Immature natural killer cell (primary cell): ENCODE results near the gene TADA2B. TPM values are rescaled to one million over a fixed set of nuclear protein-coding genes. Genes with fewer than 3 reads are reported as not detected.
A peak's percentile ranks its signal among the peaks of the same experiment; 100 is the strongest.

ENCODE experiments used
- DNase-seq, 3 donors: peaks; one replicate each; pipeline ENCODE4 v3.0.0; 2022; ENCODE audit warnings: mixed read lengths in 1 of 3
- H3K27ac Mint-ChIP-seq, 6 donors: one replicate each; pipeline ENCODE4 v1.8.0; 2020; ENCODE audit warnings: mixed read lengths in 6 of 6, mild to moderate bottlenecking in 5 of 6, inconsistent platforms in 4 of 6, moderate library complexity in 3 of 6
- H3K27me3 Mint-ChIP-seq, 3 donors: one replicate each; pipeline ENCODE4 v1.8.0; 2020 to 2021; ENCODE audit warnings: low read depth in 3 of 3, mild to moderate bottlenecking in 3 of 3, mixed read lengths in 3 of 3, moderate library complexity in 3 of 3, inconsistent platforms in 1 of 3
- H3K36me3 Mint-ChIP-seq, 3 donors: one replicate each; pipeline ENCODE4 v1.8.0; 2020; ENCODE audit warnings: mixed read lengths in 3 of 3, inconsistent platforms in 2 of 3, mild to moderate bottlenecking in 2 of 3
- H3K4me1 Mint-ChIP-seq, 2 donors: one replicate each; pipeline ENCODE4 v1.8.0; 2020; ENCODE audit warnings: inconsistent platforms in 2 of 2, mild to moderate bottlenecking in 2 of 2, mixed read lengths in 2 of 2, moderate library complexity in 1 of 2
- H3K4me3 Mint-ChIP-seq, 5 donors: one replicate each; pipeline ENCODE4 v1.8.0; 2020; ENCODE audit warnings: mild to moderate bottlenecking in 5 of 5, mixed read lengths in 5 of 5, inconsistent platforms in 3 of 5, moderate library complexity in 3 of 5
- H3K9me3 Mint-ChIP-seq, 6 donors: one replicate each; pipeline ENCODE4 v1.8.0; 2020; ENCODE audit warnings: mild to moderate bottlenecking in 6 of 6, mixed read lengths in 6 of 6, inconsistent platforms in 4 of 6, moderate library complexity in 3 of 6
- polyA plus RNA-seq, 3 donors: library from polyadenylated mRNA; unstranded; fragments of 300-500 nt; fragmentation: Illumina TruSeq; gene quantifications; one replicate each; pipeline ENCODE4 v1.2.3, GENCODE V29; 2021

Gene TADA2B, protein sequence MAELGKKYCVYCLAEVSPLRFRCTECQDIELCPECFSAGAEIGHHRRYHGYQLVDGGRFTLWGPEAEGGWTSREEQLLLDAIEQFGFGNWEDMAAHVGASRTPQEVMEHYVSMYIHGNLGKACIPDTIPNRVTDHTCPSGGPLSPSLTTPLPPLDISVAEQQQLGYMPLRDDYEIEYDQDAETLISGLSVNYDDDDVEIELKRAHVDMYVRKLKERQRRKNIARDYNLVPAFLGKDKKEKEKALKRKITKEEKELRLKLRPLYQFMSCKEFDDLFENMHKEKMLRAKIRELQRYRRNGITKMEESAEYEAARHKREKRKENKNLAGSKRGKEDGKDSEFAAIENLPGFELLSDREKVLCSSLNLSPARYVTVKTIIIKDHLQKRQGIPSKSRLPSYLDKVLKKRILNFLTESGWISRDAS
- 1 to 10 TPM; 2.1 to 3.9 (median 3.0) TPM for polyA plus RNA-seq

DNA sequence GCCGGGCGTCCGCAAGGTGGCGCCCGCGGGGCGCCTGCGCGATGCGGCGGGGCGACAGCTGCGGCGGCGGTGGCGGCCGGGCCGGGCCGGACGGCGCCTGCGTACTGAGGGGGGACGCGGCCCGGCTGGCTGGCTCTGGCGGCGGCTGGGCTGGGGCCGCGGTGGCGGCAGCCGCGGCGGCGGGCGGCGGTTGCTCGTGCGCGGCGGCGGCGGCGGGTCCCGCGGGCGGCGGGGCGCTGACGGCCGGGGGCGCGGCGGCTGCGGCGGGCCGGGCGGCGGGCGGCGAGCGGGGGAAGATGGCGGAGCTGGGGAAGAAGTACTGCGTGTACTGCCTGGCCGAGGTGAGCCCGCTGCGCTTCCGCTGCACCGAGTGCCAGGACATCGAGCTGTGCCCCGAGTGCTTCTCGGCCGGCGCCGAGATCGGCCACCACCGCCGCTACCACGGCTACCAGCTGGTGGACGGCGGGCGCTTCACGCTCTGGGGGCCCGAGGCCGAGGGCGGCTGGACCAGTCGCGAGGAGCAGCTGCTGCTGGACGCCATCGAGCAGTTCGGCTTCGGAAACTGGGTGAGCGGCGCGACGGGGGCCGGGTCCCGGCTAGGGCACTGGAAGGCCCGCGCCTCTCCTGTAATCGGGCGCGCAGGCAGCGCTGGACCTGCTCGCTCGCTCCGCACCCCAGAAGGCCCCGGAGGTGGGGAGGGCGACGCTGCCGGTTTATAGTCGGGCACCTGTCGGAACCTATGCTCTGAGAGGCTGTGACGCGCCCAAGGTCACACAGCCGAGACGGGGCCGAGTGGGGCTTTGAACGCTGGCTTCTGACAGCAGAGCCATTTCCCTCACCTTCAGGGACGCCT, at the start of gene TADA2B:
TSS of gene TADA2B (plus strand) at position 89 of the 853 bp plus-strand sequence. CDS start at position 297, 208 bp downstream.
- DNase-seq = peak; percentile 61 to 96 (median 61)
- H3K27ac Mint-ChIP-seq = peak within 1 kb of the TSS; percentile 70 to 89 (median 82)
- peaks cover 16 to 24% (median 19%) of the 10 kb centered on the region in 3 donors for H3K27me3 Mint-ChIP-seq
- no peaks in the 10 kb centered on the region for H3K36me3 Mint-ChIP-seq
- no peaks in the 10 kb centered on the region for H3K9me3 Mint-ChIP-seq
- peaks cover 46 to 52% of the 10 kb centered on the region in 2 donors for H3K4me1 Mint-ChIP-seq
- H3K4me3 Mint-ChIP-seq = peak within 1 kb of the TSS; percentile 89 to 94 (median 90)

DNA sequence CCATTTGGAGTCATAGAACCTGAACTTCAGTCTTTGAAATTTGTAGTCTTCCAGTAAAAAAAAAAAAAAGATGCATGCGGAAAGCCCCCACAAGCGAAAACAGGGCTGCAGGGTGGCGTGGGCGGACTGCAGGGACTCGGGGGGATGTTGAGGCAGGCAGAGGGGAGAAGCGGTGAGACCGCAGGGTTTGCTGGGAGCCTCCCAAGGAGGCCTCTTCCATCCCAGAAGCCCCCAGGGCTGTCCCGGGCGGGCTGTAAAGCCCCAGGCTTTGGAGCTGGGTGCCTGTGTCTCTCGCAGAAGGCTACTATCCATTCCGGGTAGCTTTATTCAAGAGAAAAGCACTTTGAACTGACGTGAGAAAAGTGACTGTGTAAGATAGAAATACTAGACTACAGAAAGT, 46.7 kb upstream of the TADA2B start:
- no peak for DNase-seq
- no peak overlapping the region for H3K27ac Mint-ChIP-seq
- H3K36me3 Mint-ChIP-seq = peaks cover 6 to 31% (median 12%) of the 10 kb centered on the region in 3 donors
- H3K27me3 Mint-ChIP-seq = peaks cover 0 to 3% (median 0%) of the 10 kb centered on the region in 3 donors
- no peak overlapping the region for H3K4me3 Mint-ChIP-seq
- H3K9me3 Mint-ChIP-seq = no peaks in the 10 kb centered on the region
- peaks cover 7 to 13% of the 10 kb centered on the region in 2 donors for H3K4me1 Mint-ChIP-seq

DNA sequence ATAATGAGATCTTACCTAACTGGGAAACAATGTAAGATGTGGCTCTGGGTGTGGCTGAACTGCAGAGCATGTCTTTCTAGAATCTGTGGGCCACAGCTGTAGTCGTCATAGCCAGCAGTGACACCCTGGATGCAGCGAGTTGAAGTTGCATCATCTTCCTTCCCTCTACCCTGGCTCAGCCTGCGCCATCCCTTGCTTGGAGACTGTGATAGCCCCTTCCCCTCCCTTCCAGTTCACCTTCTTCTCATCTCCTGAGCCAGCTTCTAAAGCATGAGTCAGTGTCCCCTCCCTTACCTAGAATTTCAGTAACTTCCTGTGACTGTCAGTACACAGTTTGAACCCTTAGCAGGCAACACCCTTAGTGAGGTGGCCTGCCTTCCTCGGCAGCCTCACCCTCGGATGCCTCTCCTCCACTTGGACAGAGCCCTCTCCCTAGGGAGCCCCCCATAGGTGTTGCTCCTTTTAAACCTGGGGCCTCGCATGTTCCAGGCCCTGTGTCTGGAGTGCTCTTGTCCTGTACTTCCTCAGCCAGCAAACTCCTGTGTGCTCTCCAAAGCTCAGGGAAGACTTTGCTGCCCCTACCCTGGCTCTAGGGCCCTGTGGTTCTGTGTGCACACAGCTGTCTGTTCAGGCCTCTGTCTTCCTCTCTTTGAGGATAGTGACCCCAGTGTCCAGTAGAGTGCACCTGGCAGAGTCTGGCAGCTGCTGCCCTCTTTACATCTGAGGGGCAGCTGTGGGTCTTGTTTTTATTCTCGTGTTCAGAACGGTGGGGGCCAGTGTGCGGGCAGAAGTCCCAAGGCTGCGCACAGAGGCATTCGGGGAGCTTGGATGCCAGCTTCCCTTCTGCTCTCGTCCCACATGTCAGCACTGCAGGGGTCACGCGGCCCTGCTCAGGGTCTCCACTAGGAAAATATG, 43.7 kb upstream of the TADA2B start:
- Mint-ChIP-seq H3K27me3 (peaks cover 0 to 8% (median 2%) of the 10 kb centered on the region in 3 donors), H3K4me1 (peaks cover 0 to 1% of the 10 kb centered on the region in 2 donors), H3K27ac (peak overlapping the region in 1 of 6 donors; percentile 32), H3K9me3 (no peaks in the 10 kb centered on the region), H3K4me3 (no peak overlapping the region), H3K36me3 (peaks cover 14 to 50% (median 25%) of the 10 kb centered on the region in 3 donors)
- no peak for DNase-seq

DNA sequence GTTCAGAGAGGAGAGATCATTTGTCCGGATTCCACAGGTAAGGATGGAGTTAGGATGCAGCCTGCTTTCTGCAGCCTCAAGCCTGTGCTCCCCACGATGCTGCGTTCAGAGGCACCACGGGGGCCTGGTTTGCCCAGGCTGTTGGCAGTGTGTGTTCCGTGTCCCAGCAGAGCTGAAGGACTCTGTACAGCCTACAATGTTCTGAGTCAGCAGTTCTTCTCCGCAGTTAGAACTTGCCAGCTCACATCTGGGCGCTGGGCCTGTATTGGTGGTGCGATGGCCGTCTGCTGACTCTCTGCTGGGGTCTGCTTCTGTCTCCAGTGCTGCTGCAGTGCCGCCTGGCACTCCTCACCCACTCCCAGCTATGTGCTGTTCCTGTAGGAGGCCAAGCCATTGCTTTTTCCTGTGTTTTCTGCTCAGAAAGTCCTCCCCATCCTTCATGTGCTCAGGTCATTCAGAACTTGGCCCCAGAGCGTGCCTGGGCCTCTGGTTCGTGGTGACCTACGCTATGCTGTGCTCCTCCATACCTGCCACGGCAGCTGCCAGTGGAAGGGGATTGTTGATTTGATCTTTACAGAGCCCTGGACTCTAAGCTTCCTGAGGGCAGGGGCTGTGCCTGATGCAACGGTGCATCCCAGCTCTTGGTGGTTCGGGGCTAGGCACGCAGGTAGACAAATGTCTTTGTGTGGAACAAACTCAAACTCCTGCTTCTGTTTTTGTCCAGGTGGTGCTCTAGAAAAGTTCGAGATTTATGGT, 42.6 kb upstream of the TADA2B start:
- Mint-ChIP-seq H3K9me3 (no peaks in the 10 kb centered on the region), H3K4me1 (peaks cover 0 to 3% of the 10 kb centered on the region in 2 donors), H3K4me3 (no peak overlapping the region), H3K27me3 (peaks cover 0 to 8% (median 2%) of the 10 kb centered on the region in 3 donors), H3K36me3 (peaks cover 18 to 49% (median 28%) of the 10 kb centered on the region in 3 donors), H3K27ac (no peak overlapping the region)
- DNase-seq = no peak

DNA sequence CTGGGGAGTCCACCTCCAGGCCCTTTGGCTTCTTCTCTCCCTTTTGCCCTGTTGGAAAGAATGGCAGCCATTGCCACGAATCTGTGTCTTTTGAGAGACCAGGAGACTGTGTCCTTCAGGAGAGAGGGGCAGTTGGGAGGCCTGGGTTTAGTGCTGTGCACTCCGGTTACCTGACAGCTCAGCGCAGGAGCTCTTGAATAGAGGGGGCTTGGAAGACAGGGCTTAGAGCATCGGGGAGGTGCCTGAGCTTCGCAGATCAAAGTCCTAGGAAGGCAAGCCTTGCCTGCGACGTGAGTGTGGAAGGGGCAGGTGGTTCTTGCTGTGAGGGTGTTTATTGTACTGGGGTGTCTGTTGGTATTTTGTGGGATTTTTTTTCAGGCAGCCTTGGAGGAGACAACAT, 41.9 kb upstream of the TADA2B start:
- Mint-ChIP-seq H3K4me1 (peaks cover 0 to 3% of the 10 kb centered on the region in 2 donors), H3K9me3 (no peaks in the 10 kb centered on the region), H3K36me3 (peaks cover 18 to 53% (median 28%) of the 10 kb centered on the region in 3 donors), H3K27me3 (peaks cover 0 to 8% (median 2%) of the 10 kb centered on the region in 3 donors), H3K4me3 (no peak overlapping the region), H3K27ac (no peak overlapping the region)
- no peak for DNase-seq

DNA sequence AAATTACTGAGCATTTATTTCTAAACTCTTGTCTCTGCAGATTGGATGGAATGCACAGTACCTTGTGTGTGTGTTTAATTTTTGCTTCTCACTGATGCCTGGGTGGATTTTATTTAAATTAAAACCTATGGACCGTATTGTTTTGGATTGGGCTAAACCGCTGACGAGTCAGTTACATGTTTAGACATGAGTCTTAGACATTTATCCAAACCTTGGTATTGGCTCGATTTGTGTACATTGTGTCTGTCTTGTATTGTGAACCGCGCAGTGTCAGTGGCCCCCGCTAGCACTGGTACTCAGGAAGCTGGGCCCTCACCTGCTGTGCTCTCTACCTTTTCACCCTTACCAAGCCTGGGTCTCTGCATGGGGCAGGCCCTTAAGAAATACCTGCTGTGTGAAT, 40.8 kb upstream of the TADA2B start:
- Mint-ChIP-seq H3K9me3 (no peaks in the 10 kb centered on the region), H3K4me1 (peaks cover 0 to 3% of the 10 kb centered on the region in 2 donors), H3K4me3 (no peak overlapping the region), H3K27ac (no peak overlapping the region), H3K36me3 (peaks cover 18 to 57% (median 28%) of the 10 kb centered on the region in 3 donors), H3K27me3 (peaks cover 0 to 8% (median 2%) of the 10 kb centered on the region in 3 donors)
- DNase-seq = no peak

DNA sequence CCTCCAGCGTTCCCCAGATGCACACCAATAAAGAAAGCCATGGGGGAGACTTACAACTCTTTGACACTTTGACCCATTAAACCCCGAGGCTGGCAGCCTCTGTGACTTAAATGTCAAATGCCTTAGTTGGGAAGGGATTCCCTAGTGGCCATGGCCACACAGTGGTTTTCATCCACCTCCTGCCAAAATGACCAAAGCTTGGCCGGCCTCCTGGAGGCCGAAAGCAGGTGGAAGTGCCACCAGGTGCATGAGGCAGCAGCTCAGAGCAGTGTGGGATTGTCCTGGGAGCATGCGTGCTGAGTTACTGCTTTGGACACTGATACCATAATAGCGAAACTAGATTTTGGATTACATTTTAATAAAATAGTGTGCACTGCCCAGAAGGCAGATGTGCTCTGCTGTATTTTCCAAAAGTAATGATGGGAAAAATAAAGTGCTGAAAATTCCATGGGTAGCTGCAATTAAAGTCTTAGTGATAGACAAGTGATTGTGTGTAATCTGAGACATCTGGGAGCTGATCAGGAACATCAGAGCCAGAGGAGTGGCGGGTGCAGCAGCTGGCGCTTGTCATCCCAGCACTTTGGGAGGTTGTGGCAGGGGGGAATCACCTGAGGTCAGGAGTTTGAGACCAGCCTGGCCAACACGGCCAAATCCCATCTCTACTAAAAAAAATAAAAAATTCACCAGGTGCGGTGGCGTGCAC, 39.8 kb upstream of the TADA2B start:
- H3K27me3 Mint-ChIP-seq = peaks cover 0 to 8% (median 2%) of the 10 kb centered on the region in 3 donors
- H3K36me3 Mint-ChIP-seq = peaks cover 18 to 61% (median 28%) of the 10 kb centered on the region in 3 donors
- H3K9me3 Mint-ChIP-seq = no peaks in the 10 kb centered on the region
- no peak overlapping the region for H3K27ac Mint-ChIP-seq
- no peak overlapping the region for H3K4me3 Mint-ChIP-seq
- peaks cover 0 to 1% of the 10 kb centered on the region in 2 donors for H3K4me1 Mint-ChIP-seq
- DNase-seq = no peak

DNA sequence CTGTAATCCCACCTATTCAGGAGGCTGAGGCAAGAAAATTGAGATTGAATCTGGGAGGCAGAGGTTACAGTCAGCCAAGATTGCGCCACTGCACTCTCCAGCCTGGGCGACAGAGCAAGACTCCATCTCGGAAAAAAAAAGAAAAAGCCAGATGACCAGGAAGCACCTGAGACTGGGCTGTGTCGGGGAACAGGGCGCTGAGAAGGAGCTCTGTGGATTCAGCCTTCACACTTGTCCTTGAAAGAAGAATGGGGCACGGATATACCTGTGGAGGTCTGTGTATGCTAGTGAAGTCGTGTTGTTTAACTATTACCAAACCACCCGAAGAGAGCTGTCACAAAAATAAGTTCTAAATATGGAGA, 39.3 kb upstream of the TADA2B start:
- Mint-ChIP-seq H3K9me3 (no peaks in the 10 kb centered on the region), H3K27me3 (peaks cover 0 to 7% (median 2%) of the 10 kb centered on the region in 3 donors), H3K4me3 (no peak overlapping the region), H3K27ac (no peak overlapping the region), H3K4me1 (peaks cover 0 to 1% of the 10 kb centered on the region in 2 donors), H3K36me3 (peaks cover 18 to 60% (median 29%) of the 10 kb centered on the region in 3 donors)
- no peak for DNase-seq

DNA sequence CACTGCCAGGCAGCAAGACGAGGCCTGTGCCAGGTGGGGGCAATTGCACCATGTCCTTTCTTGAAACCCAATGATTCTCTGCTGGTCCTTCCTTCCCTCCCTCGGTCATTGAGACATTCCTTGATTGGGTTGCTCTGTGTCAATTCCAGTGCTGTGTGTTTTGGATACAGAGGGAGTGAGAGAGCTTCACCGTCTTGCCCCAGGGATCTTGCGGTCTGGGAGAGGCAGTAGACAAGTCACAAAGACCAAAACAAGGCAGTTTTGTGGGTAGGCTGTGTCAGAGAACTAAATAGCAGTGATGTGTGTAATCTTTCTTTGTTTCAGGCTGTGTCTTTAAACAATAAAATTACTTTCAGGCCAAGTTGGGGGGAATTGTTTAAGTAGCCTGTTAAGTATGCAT, 38.8 kb upstream of the TADA2B start:
- DNase-seq = no peak
- H3K4me1 Mint-ChIP-seq = peaks cover 0 to 1% of the 10 kb centered on the region in 2 donors
- H3K27ac Mint-ChIP-seq = peak overlapping the region in 1 of 6 donors; percentile 49
- peaks cover 15 to 55% (median 34%) of the 10 kb centered on the region in 3 donors for H3K36me3 Mint-ChIP-seq
- H3K27me3 Mint-ChIP-seq = peaks cover 0 to 7% (median 2%) of the 10 kb centered on the region in 3 donors
- H3K4me3 Mint-ChIP-seq = no peak overlapping the region
- H3K9me3 Mint-ChIP-seq = no peaks in the 10 kb centered on the region

DNA sequence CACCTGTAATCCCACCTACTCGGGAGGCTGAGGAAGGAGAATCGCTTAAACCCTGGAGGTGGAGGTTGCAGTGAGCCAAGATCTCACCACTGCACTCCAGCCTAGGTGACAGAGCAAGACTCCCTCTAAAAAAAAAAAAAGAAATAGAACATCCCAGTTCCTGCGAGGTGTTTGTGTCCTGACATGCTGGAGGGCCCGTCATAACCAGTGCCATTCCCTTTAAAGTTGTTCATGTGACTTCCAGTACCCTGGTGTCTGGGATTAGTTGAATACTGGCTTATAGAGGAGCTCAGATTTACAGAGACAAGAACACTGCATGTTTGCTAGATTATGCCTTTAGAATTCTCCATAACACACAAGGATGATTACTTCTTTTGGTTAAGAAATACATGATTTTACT, 37.6 kb upstream of the TADA2B start:
- Mint-ChIP-seq H3K36me3 (peaks cover 19 to 53% (median 40%) of the 10 kb centered on the region in 3 donors), H3K27ac (no peak overlapping the region), H3K4me1 (peaks cover 0 to 1% of the 10 kb centered on the region in 2 donors), H3K4me3 (no peak overlapping the region), H3K27me3 (peaks cover 0 to 6% (median 2%) of the 10 kb centered on the region in 3 donors), H3K9me3 (no peaks in the 10 kb centered on the region)
- DNase-seq = no peak

DNA sequence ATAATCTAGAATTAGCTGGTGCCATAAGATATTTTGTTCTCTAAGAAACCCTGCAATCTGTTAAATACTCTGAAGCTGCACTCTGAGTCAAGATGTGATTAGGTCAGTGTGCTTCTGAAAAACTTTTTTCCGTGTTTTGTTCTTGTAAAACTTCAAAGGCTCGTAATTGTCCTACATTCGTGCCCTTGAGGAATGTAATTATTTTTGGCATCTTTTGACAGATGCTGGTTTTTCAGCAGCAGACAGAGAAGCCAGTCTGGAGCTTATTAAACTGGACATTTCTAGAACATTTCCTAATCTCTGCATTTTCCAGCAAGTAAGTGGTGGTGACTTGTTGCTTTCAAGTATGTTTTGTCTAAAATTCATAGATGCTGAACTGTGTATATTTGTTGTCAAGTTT, 36.8 kb upstream of the TADA2B start:
- DNase-seq = no peak
- no peak overlapping the region for H3K27ac Mint-ChIP-seq
- peaks cover 0 to 1% of the 10 kb centered on the region in 2 donors for H3K4me1 Mint-ChIP-seq
- peaks cover 14 to 54% (median 37%) of the 10 kb centered on the region in 3 donors for H3K36me3 Mint-ChIP-seq
- H3K4me3 Mint-ChIP-seq = no peak overlapping the region
- peaks cover 0 to 6% (median 2%) of the 10 kb centered on the region in 3 donors for H3K27me3 Mint-ChIP-seq
- H3K9me3 Mint-ChIP-seq = no peaks in the 10 kb centered on the region
